HUES6 (cell line): ENCODE measurements around the gene OSM.
A peak's percentile ranks its signal among the peaks of the same experiment; 100 is the strongest.

Experiments used
- H3K27ac ChIP-seq: 2 replicates; pipeline ENCODE4 v1.7.0; 2013; ENCODE audit warnings: low read depth, mild to moderate bottlenecking, low read length, inconsistent platforms
- H3K27me3 ChIP-seq: 2 replicates; pipeline ENCODE4 v1.6.1; 2013; ENCODE audit warnings: low read length; ENCODE audit not compliant: control insufficient read depth, insufficient read depth
- H3K36me3 ChIP-seq: 2 replicates; pipeline ENCODE4 v1.6.1; 2013; ENCODE audit warnings: low read length; ENCODE audit not compliant: control insufficient read depth, insufficient read depth
- H3K4me1 ChIP-seq: 2 replicates; pipeline ENCODE4 v1.6.1; 2013; ENCODE audit warnings: low read length; ENCODE audit not compliant: control insufficient read depth, insufficient read depth
- H3K4me3 ChIP-seq: 2 replicates; pipeline ENCODE4 v1.5.1; 2013; ENCODE audit warnings: low read depth, low read length
- H3K9ac ChIP-seq: one replicate; pipeline ENCODE4 v1.6.1; 2013; ENCODE audit warnings: mild to moderate bottlenecking, low read length
- H3K9me3 ChIP-seq: 2 replicates; pipeline ENCODE4 v1.6.1; 2013; ENCODE audit warnings: low read depth, low read length; ENCODE audit not compliant: control insufficient read depth, insufficient read depth

The OSM gene

DNA sequence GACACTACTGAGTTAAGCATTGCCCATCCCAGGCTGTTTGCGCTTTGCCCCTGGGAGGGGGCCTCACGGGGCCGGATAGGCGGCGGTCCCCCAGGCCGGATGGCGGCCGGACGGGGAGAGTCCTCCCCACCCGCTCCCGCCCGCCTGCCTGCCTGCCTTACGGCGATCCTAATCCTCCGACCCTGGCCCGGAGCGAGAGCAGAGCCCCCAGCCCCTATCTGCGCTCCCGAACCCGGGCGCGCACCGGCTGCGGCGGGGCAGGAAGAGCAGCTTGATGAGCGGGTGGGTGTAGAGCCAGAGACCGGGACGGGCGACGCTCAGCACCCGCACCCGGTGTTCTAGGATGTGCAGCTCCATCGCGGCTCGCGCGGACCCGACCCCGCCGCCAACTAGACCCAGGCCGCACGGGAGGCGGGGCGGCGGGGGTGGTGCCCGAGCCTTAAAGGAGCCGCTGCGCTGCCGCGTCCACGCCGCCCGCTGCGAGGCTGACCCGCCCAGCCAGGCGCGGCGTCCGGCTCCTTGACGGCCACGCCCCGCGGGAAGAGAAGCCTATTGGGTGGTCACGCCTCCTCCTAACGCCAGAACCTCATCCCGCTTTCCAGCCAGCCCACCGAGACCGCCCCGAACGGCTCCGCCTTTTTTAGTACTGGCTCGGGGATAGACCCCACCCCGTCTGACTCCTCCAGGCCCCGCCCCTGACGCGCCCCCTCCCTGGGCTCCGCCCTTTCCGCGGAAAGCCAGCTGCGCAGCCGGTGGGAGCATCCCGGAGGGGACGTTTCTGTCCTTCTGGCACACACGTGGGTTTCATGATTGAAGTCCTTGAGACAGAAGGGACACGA, 22.7 kb upstream of the OSM start, which contains the start of gene CASTOR1:
Gene CASTOR1 (minus strand): TSS at position 365 of the 839 bp plus-strand sequence. CDS start 8 bp downstream, at position 357.
- Histone ChIP-seq H3K9me3 (no peaks in the 10 kb centered on the region), H3K27ac (no peak within 1 kb of the TSS), H3K9ac (peak within 1 kb of the TSS; percentile 73), H3K4me3 (peak within 1 kb of the TSS; percentile 72), H3K36me3 (peaks cover 15% of the 10 kb centered on the region), H3K4me1 (peaks cover 15% of the 10 kb centered on the region), H3K27me3 (no peaks in the 10 kb centered on the region)

DNA sequence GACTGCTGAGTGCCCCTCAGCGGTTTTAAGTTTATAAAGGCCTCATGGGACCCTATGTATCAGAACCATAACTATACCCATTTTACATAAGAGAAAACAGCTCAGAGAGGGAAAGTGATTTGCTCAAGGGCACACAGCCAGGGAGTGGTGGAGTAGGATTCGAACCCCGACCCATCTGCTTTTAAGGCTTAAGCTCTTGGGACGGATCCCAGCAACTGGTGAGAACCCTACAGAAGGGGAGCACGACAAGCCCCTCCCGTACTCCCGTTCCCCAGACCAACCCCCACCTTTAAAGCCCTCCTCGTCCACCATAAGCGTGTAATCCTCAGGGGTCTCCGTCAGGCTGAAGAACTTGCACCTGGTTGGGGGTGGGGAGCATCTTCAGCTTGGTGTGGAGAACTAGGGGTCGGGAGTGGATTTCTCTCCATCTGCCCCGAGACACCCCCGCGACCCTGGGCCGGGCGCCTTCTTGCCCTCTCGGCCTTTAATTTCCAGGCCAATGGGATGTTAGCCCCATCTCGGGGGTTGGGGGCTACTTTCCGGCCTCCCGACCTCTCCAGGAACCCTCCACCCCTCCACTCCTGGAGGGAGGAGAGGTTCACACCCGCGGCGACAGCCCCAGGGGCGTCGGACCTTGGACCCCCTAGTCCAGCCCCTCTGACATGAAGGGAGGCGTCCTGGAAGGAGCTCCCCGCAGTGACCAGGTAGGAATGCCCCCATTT, 21.9 kb upstream of the OSM start:
- peaks cover 15% of the 10 kb centered on the region for H3K4me1 ChIP-seq
- no peaks in the 10 kb centered on the region for H3K27me3 ChIP-seq
- H3K36me3 ChIP-seq: peaks cover 11% of the 10 kb centered on the region
- H3K9ac ChIP-seq: peak overlapping the region; percentile 73
- H3K4me3 ChIP-seq: peak overlapping the region; percentile 72
- no peak overlapping the region for H3K27ac ChIP-seq
- no peaks in the 10 kb centered on the region for H3K9me3 ChIP-seq

DNA sequence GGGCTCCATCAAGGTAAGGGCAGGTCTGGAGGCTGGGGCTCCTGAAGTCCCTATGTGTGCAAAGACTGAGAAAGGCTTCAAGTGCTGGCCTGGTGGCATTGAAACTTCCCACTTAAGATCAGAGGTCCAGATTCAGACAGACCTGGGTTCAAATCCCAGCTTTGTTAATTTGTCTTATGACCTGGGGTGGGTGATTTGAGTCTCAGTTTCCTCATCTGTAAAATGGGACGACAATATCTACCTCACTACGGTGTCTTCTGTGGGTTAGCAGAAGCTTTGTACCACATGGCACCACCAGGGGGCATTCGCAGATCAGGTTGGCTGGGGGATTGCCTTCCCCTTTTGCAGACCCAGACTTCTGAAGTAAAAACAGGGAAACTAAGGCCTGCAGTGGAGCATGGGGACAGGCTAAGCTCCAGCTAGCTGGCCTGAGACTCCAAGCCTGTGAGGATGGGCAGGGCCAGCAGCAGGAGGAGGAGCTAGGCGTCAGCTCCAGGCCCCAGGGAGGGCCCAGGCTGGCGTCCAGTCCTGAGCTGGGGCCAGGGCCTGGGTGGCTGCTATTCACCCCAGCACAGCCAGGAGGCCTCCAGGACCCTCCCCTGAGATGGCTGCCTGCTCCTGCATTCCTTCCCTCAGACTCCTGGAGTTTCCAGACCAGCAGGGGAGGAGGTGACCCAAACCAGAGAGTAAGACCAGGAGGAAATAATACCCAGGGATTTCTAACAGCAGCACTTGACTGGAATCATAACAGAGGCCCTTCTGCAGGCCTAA, 21.2 kb upstream of the OSM start:
- peaks cover 15% of the 10 kb centered on the region for H3K4me1 ChIP-seq

DNA sequence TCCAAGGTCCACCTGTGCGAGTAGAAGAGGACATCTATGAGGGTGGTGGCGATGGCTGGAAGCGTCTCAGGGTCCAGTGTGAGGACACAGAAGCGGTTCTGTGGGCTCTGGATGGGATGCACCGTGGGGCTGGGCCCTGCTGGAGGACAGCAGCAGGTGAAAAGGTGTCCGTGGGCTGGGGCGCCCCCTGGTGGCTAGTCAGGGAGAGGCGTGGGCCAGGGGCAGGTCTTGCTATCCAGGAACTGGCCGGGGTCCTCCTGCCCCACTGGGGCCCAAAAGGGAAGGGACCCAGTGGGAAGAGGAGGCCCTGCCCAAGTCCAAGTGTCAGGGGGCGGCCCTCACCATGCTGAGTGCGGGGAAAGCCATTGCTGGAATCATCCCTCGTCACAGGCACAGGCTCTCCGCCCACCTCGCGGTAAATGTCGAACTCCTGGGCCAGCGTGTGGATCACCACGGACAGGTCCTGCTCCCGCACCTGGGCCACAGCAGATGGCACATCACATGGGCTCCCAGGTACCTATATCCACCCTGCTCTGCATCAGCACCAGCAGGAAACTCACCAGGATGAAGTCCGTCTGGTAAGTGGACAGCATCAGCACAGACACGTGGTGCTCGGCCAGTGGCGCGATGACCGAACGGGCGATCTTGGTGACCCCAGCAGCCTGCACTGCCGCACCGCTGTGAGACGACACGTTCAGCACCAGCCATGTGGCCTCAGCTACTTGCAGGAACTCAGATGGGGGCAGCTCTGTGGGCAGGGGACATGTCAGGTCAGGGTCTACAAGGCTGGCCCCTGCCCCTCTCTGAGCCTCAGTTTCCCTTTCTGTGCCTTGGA, 20.4 kb upstream of the OSM start:
- no peak overlapping the region for H3K4me3 ChIP-seq
- H3K27ac ChIP-seq: no peak overlapping the region
- no peaks in the 10 kb centered on the region for H3K9me3 ChIP-seq
- H3K4me1 ChIP-seq: peaks cover 15% of the 10 kb centered on the region
- no peaks in the 10 kb centered on the region for H3K27me3 ChIP-seq
- no peak overlapping the region for H3K9ac ChIP-seq
- H3K36me3 ChIP-seq: peaks cover 4% of the 10 kb centered on the region; the same call in 1 of the 2 replicates

More for the DNA sequence above, 21.2 kb upstream of the OSM start:
- Histone ChIP-seq H3K27me3 (no peaks in the 10 kb centered on the region), H3K4me3 (peak overlapping the region; percentile 72), H3K9me3 (no peaks in the 10 kb centered on the region), H3K9ac (no peak overlapping the region), H3K27ac (no peak overlapping the region), H3K36me3 (peaks cover 7% of the 10 kb centered on the region; the same call in 1 of the 2 replicates)

DNA sequence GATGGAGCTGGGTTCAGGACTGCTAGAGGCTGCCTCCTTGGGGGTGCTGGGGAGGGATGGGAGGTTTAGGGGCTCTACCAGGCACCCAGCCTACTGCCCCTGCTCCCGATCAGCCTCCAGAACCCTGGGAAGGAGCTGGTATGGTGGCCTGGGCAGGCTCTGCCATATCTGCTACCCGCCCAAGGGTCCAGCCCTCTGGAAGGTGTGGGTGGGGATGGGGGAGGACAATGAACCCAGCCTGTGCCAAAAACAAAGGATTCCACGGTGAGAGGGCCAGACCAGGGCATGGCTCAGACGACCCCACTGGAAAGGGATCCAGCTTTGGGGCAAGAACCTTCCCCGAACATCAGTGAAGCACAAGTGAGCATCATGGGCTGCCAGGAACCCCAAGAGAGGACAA, 19.7 kb upstream of the OSM start:
- H3K36me3 ChIP-seq: peaks cover 4% of the 10 kb centered on the region; the same call in 1 of the 2 replicates
- no peaks in the 10 kb centered on the region for H3K27me3 ChIP-seq
- H3K9ac ChIP-seq: no peak overlapping the region
- H3K9me3 ChIP-seq: no peaks in the 10 kb centered on the region
- H3K4me3 ChIP-seq: no peak overlapping the region
- peaks cover 15% of the 10 kb centered on the region for H3K4me1 ChIP-seq
- no peak overlapping the region for H3K27ac ChIP-seq

DNA sequence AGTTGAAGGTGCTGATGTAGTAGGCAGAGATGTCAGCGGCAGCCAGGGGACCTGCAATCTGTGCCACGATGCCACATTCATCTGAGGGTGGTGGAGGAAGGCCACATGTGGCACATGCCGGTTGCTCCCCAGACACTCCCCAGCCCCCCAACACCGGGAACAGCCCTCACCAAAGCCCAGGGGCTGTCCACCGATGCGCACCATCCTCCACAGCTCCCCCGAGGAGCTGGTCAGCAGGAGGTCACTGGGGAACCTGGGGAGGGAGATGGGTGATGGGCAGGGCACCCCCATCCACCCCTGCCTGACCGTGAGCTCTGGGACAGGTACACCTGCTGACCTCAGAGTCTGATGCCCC, 19.2 kb upstream of the OSM start:
- Histone ChIP-seq H3K9ac (no peak overlapping the region), H3K9me3 (no peaks in the 10 kb centered on the region), H3K27me3 (no peaks in the 10 kb centered on the region), H3K4me3 (no peak overlapping the region), H3K27ac (no peak overlapping the region), H3K36me3 (peaks cover 4% of the 10 kb centered on the region; the same call in 1 of the 2 replicates), H3K4me1 (peaks cover 11% of the 10 kb centered on the region)

DNA sequence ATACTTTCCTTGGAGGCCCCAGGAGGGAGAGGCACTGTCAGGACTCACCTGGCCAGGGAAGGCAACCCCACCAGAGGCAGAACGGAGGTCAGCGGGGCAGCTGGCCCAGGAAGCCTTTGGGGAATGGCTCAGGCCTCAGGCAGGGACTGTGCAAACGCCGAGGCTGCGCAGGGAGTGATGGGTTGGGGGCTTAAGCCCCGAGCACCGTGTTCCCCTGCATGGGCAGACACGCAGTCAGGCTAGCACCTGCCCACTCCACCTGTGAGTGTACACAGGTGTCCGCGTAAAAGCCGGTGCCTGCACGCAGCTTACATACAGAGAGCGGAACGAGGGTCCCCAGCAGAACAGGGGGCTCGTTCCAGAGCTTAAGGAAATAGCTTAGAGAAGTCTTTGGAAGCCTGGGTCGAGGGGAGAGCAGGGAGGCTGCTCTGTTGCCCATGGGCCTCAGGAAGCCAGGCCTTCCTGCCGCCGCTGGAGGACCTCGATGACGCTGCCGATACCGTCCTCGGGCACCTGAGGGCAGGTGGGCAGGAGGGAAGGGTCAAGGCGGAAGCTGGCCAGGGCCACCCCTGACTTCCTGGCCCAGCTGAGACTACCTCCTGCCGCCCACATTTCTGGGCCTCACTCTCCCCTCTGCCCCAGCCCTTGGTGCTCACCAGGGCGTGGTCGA, 18.7 kb upstream of the OSM start:
- no peak overlapping the region for H3K4me3 ChIP-seq
- H3K27me3 ChIP-seq: no peaks in the 10 kb centered on the region
- no peaks in the 10 kb centered on the region for H3K9me3 ChIP-seq
- no peak overlapping the region for H3K9ac ChIP-seq
- H3K36me3 ChIP-seq: peaks cover 4% of the 10 kb centered on the region; the same call in 1 of the 2 replicates
- peaks cover 6% of the 10 kb centered on the region for H3K4me1 ChIP-seq
- no peak overlapping the region for H3K27ac ChIP-seq

DNA sequence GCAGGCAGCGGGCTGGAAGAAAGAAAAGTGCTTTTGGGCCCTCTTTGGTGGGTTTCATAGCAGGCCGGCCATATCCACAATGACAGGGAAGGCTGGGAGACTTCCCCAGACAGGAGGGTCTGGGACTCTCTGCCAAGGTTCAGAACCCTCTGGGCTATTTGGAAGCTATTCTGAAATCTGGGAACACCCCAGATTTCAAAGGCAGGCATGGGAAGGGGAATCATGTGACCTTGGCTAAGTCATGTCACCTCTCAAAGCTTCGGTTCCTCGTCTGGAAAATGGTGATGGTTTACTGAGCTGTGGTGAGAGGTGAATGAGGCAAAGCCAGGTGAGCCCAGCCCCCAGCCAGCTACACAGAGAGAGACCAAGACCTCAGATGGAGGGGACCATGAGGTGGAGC, 18.0 kb upstream of the OSM start:
- no peak overlapping the region for H3K9ac ChIP-seq
- H3K36me3 ChIP-seq: peaks cover 4% of the 10 kb centered on the region; the same call in 1 of the 2 replicates
- H3K4me3 ChIP-seq: no peak overlapping the region
- no peak overlapping the region for H3K27ac ChIP-seq
- no peaks in the 10 kb centered on the region for H3K4me1 ChIP-seq
- H3K27me3 ChIP-seq: no peaks in the 10 kb centered on the region
- no peaks in the 10 kb centered on the region for H3K9me3 ChIP-seq

DNA sequence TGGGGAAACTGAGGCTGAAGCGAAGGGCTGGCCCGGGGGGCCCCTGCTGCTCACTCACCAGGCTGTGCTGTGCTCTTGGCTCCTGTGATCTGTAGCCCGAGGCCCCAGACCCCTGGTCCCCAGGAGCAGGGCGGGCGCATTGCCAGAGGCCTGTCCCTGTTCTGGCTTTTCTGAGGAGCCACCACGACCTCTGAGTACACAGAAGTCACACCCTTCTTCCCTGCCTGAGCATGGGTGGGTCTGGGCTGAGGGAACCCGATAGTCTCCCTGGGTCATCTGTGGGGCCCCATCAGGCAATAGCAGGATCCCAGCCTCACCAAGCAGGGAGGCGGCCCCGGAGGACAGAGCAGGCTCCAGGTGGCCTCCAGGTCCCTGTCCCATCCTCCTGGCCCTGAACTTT, 17.5 kb upstream of the OSM start:
- H3K4me1 ChIP-seq: no peaks in the 10 kb centered on the region
- no peak overlapping the region for H3K27ac ChIP-seq
- no peak overlapping the region for H3K4me3 ChIP-seq
- H3K27me3 ChIP-seq: no peaks in the 10 kb centered on the region
- no peak overlapping the region for H3K9ac ChIP-seq
- H3K9me3 ChIP-seq: no peaks in the 10 kb centered on the region
- H3K36me3 ChIP-seq: peaks cover 4% of the 10 kb centered on the region; the same call in 1 of the 2 replicates

DNA sequence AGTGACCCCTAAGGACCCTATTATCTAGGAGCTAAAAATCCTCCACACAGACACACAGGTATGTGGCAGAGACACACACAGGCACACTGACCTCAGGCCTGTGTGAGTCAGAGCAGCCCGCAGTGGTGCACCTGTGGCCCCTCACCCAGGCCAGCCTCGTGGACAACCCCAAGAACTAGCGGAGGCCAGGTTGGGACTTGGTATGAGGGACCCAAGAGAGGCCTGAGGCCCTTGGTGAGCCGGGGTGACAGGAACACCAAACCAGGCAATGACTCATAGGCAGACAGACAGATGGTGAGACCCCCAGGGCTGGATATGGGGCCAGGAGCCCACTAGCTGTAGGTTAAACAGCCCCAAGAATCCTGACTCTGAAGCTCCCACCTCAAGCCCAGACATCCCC, 16.7 kb upstream of the OSM start:
- H3K27me3 ChIP-seq: no peaks in the 10 kb centered on the region
- H3K9me3 ChIP-seq: no peaks in the 10 kb centered on the region
- peaks cover under 1% of the 10 kb centered on the region; the same call in 1 of the 2 replicates for H3K4me1 ChIP-seq
- H3K9ac ChIP-seq: no peak overlapping the region
- no peak overlapping the region for H3K4me3 ChIP-seq
- H3K27ac ChIP-seq: no peak overlapping the region
- H3K36me3 ChIP-seq: peaks cover 4% of the 10 kb centered on the region; the same call in 1 of the 2 replicates
